Activated CD4-positive, alpha-beta memory T cell treated with anti-CD3 and anti-CD28 coated beads, Interleukin-2, amount 10 ng/mL, durations not matched to agents 7 days and 5 days (primary cell): ENCODE results near the gene HNRNPUL1. TPM values are rescaled to one million over a fixed set of nuclear protein-coding genes. Genes with fewer than 3 reads are reported as not detected.
"Not testable (repeated sequence)": the region's sequence is repeated elsewhere in the genome, so short reads cannot be mapped to it uniquely, and the experiment has no call there.

ENCODE experiments used
- CTCF ChIA-PET: fragments of 350-600 bp; sonication (Branson Sonifier 250); formaldehyde crosslinking; loops from one replicate; lab custom pipeline; 2021; ENCODE audit warnings: antibody characterized with exemption, inconsistent platforms; lab: Charles Lee
- POLR2A ChIA-PET: fragments of 350-600 bp; sonication (Branson Sonifier 250); formaldehyde crosslinking; loops from one replicate; lab custom pipeline; 2021; ENCODE audit warnings: antibody characterized with exemption; lab: Charles Lee
- DNase-seq: peaks from one replicate; pipeline ENCODE4 v3.0.0-alpha.2; 2020
- H3K27ac Mint-ChIP-seq: one replicate; pipeline ENCODE4 v1.8.0; 2021; ENCODE audit warnings: mild to moderate bottlenecking, mixed read lengths
- H3K27me3 Mint-ChIP-seq: one replicate; pipeline ENCODE4 v1.8.0; 2021; ENCODE audit warnings: mixed read lengths
- H3K36me3 Mint-ChIP-seq: one replicate; pipeline ENCODE4 v1.8.0; 2021; ENCODE audit warnings: low read depth, mixed read lengths
- H3K4me1 Mint-ChIP-seq: one replicate; pipeline ENCODE4 v1.8.0; 2021; ENCODE audit warnings: mixed read lengths
- H3K4me3 Mint-ChIP-seq: one replicate; pipeline ENCODE4 v1.8.0; 2021; ENCODE audit warnings: mild to moderate bottlenecking, mixed read lengths
- H3K9me3 Mint-ChIP-seq: one replicate; pipeline ENCODE4 v1.8.0; 2021; ENCODE audit warnings: mixed read lengths
- total RNA-seq, 2 experiments: library from RNA; stranded (reverse); gene quantifications; one replicate each; pipeline ENCODE4 v1.2.3, GENCODE V29; 2021

Gene HNRNPUL1
- total RNA-seq, 2 experiments from 2014 or later: 373 to 398 TPM

GRCh38 chr19:41335467-41335866, 71.3 kb downstream of the HNRNPUL1 start:
- H3K9me3 Mint-ChIP-seq: no peaks in the 10 kb centered on the region

GRCh38 chr19:41339936-41340335, 75.8 kb downstream of the HNRNPUL1 start:
- no peak for DNase-seq
- Mint-ChIP-seq H3K9me3 (no peaks in the 10 kb centered on the region), H3K27me3 (no peaks in the 10 kb centered on the region), H3K4me1 (peaks cover 62% of the 10 kb centered on the region), H3K36me3 (peaks cover 74% of the 10 kb centered on the region), H3K27ac (no peak overlapping the region), H3K4me3 (no peak overlapping the region)
- ChIA-PET CTCF (no interaction called here), POLR2A (interaction anchor here (1.3 to 1.4 kb wide), 2 partner anchors 10 to 13 kb away, joined by 5 to 6 read pairs; no protein-coding TSS in a partner anchor)

More at GRCh38 chr19:41335467-41335866, 71.3 kb downstream of the HNRNPUL1 start:
- H3K36me3 Mint-ChIP-seq: peaks cover 72% of the 10 kb centered on the region
- ChIA-PET CTCF (interaction anchor here (0.6 to 1.5 kb wide), 4 partner anchors 16 to 1589 kb away, joined by 3 to 4 read pairs (median 4); no protein-coding TSS in a partner anchor), POLR2A (interaction anchor here (2.9 kb wide), 1 partner anchor 17 kb away, joined by 15 read pairs; no protein-coding TSS in a partner anchor)
- no peak for DNase-seq
- H3K27me3 Mint-ChIP-seq: no peaks in the 10 kb centered on the region
- no peak overlapping the region for H3K27ac Mint-ChIP-seq
- no peak overlapping the region for H3K4me3 Mint-ChIP-seq
- H3K4me1 Mint-ChIP-seq: peaks cover 55% of the 10 kb centered on the region

GRCh38 chr19:41341669-41342490, 77.7 kb downstream of the HNRNPUL1 start:
- Mint-ChIP-seq H3K4me3 (peak overlapping the region; percentile 41), H3K27me3 (no peaks in the 10 kb centered on the region), H3K36me3 (peaks cover 82% of the 10 kb centered on the region), H3K9me3 (no peaks in the 10 kb centered on the region), H3K4me1 (peaks cover 56% of the 10 kb centered on the region), H3K27ac (peak overlapping the region; percentile 67)
- CTCF ChIA-PET: interaction anchor here (0.6 to 1.3 kb wide), 4 partner anchors 10 to 32 kb away, joined by 3 to 4 read pairs (median 3); no protein-coding TSS in a partner anchor
- POLR2A ChIA-PET: interaction anchor here (1.2 to 2.2 kb wide), 4 partner anchors 9 to 14 kb away, joined by 4 to 8 read pairs (median 6); partner anchors contain the start of gene TGFB1
- DNase-seq: no peak

DNA sequence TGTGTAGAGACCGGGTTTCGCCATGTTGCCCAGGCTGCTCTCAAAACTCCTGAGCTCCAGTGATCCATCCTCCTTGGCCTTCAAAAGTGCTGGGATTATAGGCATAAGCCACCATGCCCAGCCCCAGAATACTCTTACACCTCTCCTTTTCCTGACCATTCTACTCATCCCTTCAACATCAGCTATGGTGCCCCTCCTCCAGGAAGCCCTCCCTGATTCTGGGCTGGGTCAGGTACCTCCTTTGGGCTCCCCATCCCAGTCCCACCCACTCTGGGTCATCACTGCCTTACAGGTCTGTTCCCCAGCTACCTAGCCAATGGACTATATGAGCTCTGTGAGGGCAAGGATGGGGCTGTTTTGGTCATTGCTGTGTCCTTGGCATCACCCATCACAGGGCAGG, 80.0 kb downstream of the HNRNPUL1 start:
- Mint-ChIP-seq H3K9me3 (peaks cover 3% of the 10 kb centered on the region), H3K27me3 (no peaks in the 10 kb centered on the region), H3K27ac (peak overlapping the region; percentile 23), H3K36me3 (peaks cover 81% of the 10 kb centered on the region), H3K4me3 (no peak overlapping the region), H3K4me1 (peaks cover 62% of the 10 kb centered on the region)
- no peak for DNase-seq
- POLR2A ChIA-PET: interaction anchor here (1.1 kb wide), 1 partner anchor 9 kb away, joined by 5 read pairs; no protein-coding TSS in a partner anchor
- CTCF ChIA-PET: no interaction called here

- not testable (repeated sequence) for H3K9me3 Mint-ChIP-seq, H3K27me3 Mint-ChIP-seq, H3K27ac Mint-ChIP-seq, DNase-seq, H3K4me3 Mint-ChIP-seq
- ChIA-PET CTCF (interaction anchor here (0.5 to 1.3 kb wide), 4 partner anchors 10 to 143 kb away, joined by 3 to 4 read pairs (median 4); no protein-coding TSS in a partner anchor), POLR2A (interaction anchor here (1.1 to 11.5 kb wide), 6 partner anchors 8 to 40 kb away, joined by 3 to 173 read pairs (median 8); partner anchors contain the start of gene CCDC97)
- H3K4me1 Mint-ChIP-seq: peaks cover 60% of the 10 kb centered on the region
- H3K36me3 Mint-ChIP-seq: peaks cover 78% of the 10 kb centered on the region
These were observed 82.7 kb downstream of the HNRNPUL1 start for GRCh38 chr19:41346916-41347315.

- no peak for DNase-seq
- Mint-ChIP-seq H3K4me3 (peak overlapping the region; percentile 97), H3K36me3 (peaks cover 56% of the 10 kb centered on the region), H3K27ac (peak overlapping the region; percentile 90), H3K9me3 (peaks cover 3% of the 10 kb centered on the region), H3K27me3 (no peaks in the 10 kb centered on the region), H3K4me1 (peaks cover 51% of the 10 kb centered on the region)
- CTCF ChIA-PET: interaction anchor here (0.6 to 6.9 kb wide), 13 partner anchors 8 to 99 kb away, joined by 3 to 81 read pairs (median 4); partner anchors contain the start of genes B9D2, DMAC2 and HNRNPUL1
- POLR2A ChIA-PET: interaction anchor here (0.7 to 11.5 kb wide), 11 partner anchors 8 to 198 kb away, joined by 3 to 173 read pairs (median 11); partner anchors contain the start of genes B9D2, CCDC97, DMAC2 and HNRNPUL1
These were observed 86.7 kb downstream of the HNRNPUL1 start for GRCh38 chr19:41350735-41351338.

GRCh38 chr19:41351339-41352245, 87.4 kb downstream of the HNRNPUL1 start:
- CTCF ChIA-PET: interaction anchor here (0.6 to 6.9 kb wide), 15 partner anchors 9 to 170 kb away, joined by 3 to 81 read pairs (median 4); partner anchors contain the start of genes B9D2, DMAC2 and HNRNPUL1
- H3K27ac Mint-ChIP-seq: peak overlapping the region; percentile 90

DNA sequence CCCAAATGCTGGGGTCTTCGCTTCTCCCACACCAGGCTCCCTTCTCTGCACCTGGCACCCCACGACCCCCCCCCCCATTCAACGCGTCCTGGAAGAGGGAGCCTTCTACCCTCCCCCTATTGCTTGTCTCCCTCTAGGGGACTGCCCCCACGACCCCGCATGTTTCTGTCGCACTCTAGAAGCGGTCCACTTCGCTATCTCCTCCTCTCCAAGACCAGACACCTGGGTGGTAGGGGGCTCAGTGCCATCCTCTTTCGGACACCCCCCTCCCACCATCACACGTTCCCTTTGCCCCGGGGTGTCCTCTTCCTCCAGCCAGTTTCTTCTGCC, 88.1 kb downstream of the HNRNPUL1 start:
- Mint-ChIP-seq H3K27ac (peak overlapping the region; percentile 90), H3K27me3 (no peaks in the 10 kb centered on the region), H3K9me3 (peaks cover 3% of the 10 kb centered on the region), H3K4me3 (peak overlapping the region; percentile 97), H3K36me3 (peaks cover 48% of the 10 kb centered on the region), H3K4me1 (peaks cover 58% of the 10 kb centered on the region)
- no peak for DNase-seq
- ChIA-PET CTCF (interaction anchor here (0.6 to 6.9 kb wide), 17 partner anchors 10 to 195 kb away, joined by 3 to 81 read pairs (median 4); partner anchors contain the start of genes B9D2 and HNRNPUL1), POLR2A (interaction anchor here (1.0 to 11.5 kb wide), 14 partner anchors 8 to 203 kb away, joined by 3 to 173 read pairs (median 8); partner anchors contain the start of genes B9D2, CCDC97, DMAC2 and HNRNPUL1)

More at GRCh38 chr19:41351339-41352245, 87.4 kb downstream of the HNRNPUL1 start:
- Mint-ChIP-seq H3K27me3 (no peaks in the 10 kb centered on the region), H3K36me3 (peaks cover 48% of the 10 kb centered on the region), H3K9me3 (peaks cover 3% of the 10 kb centered on the region), H3K4me1 (peaks cover 54% of the 10 kb centered on the region), H3K4me3 (peak overlapping the region; percentile 97)
- DNase-seq: peak; percentile 87
- POLR2A ChIA-PET: interaction anchor here (0.7 to 11.5 kb wide), 16 partner anchors 9 to 203 kb away, joined by 3 to 173 read pairs (median 6); partner anchors contain the start of genes B9D2, CCDC97, DMAC2 and HNRNPUL1

DNA sequence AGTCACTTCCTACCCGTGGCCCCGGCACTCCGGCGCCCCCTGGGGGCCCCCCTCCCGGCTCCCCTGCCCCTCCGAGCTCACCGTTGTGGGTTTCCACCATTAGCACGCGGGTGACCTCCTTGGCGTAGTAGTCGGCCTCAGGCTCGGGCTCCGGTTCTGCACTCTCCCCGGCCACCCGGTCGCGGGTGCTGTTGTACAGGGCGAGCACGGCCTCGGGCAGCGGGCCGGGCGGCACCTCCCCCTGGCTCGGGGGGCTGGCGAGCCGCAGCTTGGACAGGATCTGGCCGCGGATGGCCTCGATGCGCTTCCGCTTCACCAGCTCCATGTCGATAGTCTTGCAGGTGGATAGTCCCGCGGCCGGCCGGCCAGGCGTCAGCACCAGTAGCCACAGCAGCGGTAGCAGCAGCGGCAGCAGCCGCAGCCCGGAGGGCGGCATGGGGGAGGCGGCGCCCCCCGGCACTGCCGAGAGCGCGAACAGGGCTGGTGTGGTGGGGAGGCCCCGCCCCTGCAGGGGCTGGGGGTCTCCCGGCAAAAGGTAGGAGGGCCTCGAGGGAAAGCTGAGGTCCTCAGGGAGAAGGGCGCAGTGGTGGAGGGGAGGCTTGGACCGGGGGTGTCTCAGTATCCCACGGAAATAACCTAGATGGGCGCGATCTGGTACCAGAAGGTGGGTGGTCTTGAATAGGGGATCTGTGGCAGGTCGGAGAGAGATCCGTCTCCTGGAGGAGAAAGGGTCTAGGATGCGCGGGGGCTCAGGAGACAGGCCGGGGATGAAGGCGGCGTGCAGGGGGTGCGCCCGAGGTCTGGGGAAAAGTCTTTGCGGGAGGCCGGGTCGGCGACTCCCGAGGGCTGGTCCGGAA, 88.7 kb downstream of the HNRNPUL1 start:
- Mint-ChIP-seq H3K27ac (peak overlapping the region; percentile 90), H3K27me3 (no peaks in the 10 kb centered on the region), H3K9me3 (peaks cover 3% of the 10 kb centered on the region), H3K36me3 (peaks cover 44% of the 10 kb centered on the region), H3K4me1 (peaks cover 61% of the 10 kb centered on the region), H3K4me3 (peak overlapping the region; percentile 97)
- peak; percentile 80 for DNase-seq
- ChIA-PET CTCF (interaction anchor here (0.6 to 6.9 kb wide), 16 partner anchors 11 to 194 kb away, joined by 3 to 81 read pairs (median 4); partner anchors contain the start of genes B9D2 and HNRNPUL1), POLR2A (interaction anchor here (0.8 to 11.5 kb wide), 17 partner anchors 9 to 863 kb away, joined by 3 to 173 read pairs (median 5); partner anchors contain the start of genes B9D2, CCDC97, DMAC2 and HNRNPUL1)

- peak within 1 kb of the TSS; percentile 90 for H3K27ac Mint-ChIP-seq
- POLR2A ChIA-PET: interaction anchor here (0.8 to 11.5 kb wide), 11 partner anchors 9 to 862 kb away, joined by 3 to 173 read pairs (median 8); partner anchors contain the start of genes B9D2, CCDC97 and DMAC2
- peak within 1 kb of the TSS; percentile 97 for H3K4me3 Mint-ChIP-seq
- H3K27me3 Mint-ChIP-seq: no peaks in the 10 kb centered on the region
- H3K36me3 Mint-ChIP-seq: peaks cover 38% of the 10 kb centered on the region
- H3K4me1 Mint-ChIP-seq: peaks cover 64% of the 10 kb centered on the region
- peaks cover 2% of the 10 kb centered on the region for H3K9me3 Mint-ChIP-seq
- CTCF ChIA-PET: interaction anchor here (1.0 to 6.9 kb wide), 7 partner anchors 11 to 90 kb away, joined by 3 to 81 read pairs (median 6); partner anchors contain the start of genes B9D2 and HNRNPUL1
- peak; percentile 93 for DNase-seq
These were observed 89.5 kb downstream of the HNRNPUL1 start, which contains the start of gene TGFB1 for GRCh38 chr19:41353466-41354342. TSS of gene TGFB1 (minus strand) at chr19:41353922. CDS start at chr19:41353044, 878 bp downstream.
